GM12878 (cell line): Measurements from ENCODE around the gene DDX39A. TPM values are rescaled to one million over a fixed set of nuclear protein-coding genes. Genes with fewer than 3 reads are reported as not detected.

ENCODE experiments used
- BCLAF1 ChIP-seq: fragments of 450-650 bp; IDR thresholded peaks from 2 replicates; pipeline ENCODE4 v1.6.1; 2017; ENCODE audit warnings: antibody characterized with exemption, mild to moderate bottlenecking, moderate library complexity
- BHLHE40 ChIP-seq, 2 experiments: fragments of 450-650 bp in 1 of 2; IDR thresholded peaks; 2 replicates each; pipeline ENCODE4 v1.6.1; 2011 to 2017; ENCODE audit warnings: low read depth in 2 of 2, borderline replicate concordance in 1 of 2, improper control_type of control experiment in 1 of 2, low read length in 1 of 2, mild to moderate bottlenecking in 1 of 2
- CBX5 ChIP-seq: sonication (generic); IDR thresholded peaks from 2 replicates; pipeline ENCODE4 v1.6.1; 2016; ENCODE audit warnings: low read depth, moderate library complexity, mild to moderate bottlenecking, inconsistent platforms
- E2F4 ChIP-seq: IDR thresholded peaks from 2 replicates; pipeline ENCODE4 v1.6.1; 2012; ENCODE audit warnings: low read depth, low read length, improper control_type of control experiment
- EED ChIP-seq: sonication (generic); IDR thresholded peaks from 2 replicates; pipeline ENCODE4 v1.6.1; 2016; ENCODE audit warnings: antibody characterized with exemption, low read depth
- GABPA ChIP-seq: IDR thresholded peaks from 2 replicates; pipeline ENCODE4 v1.6.1; 2014; ENCODE audit warnings: antibody characterized with exemption, low read depth, mild to moderate bottlenecking, inconsistent platforms
- HSF1 ChIP-seq: fragments of 150-350 bp; IDR thresholded peaks from 2 replicates; pipeline ENCODE4 v1.6.1; 2014; ENCODE audit warnings: mild to moderate bottlenecking, low read depth, low read length
- JUNB ChIP-seq: IDR thresholded peaks from 2 replicates; pipeline ENCODE4 v1.6.1; 2016; ENCODE audit warnings: antibody characterized with exemption, mild to moderate bottlenecking
- NFYB ChIP-seq: IDR thresholded peaks from 2 replicates; pipeline ENCODE4 v1.6.1; 2011; ENCODE audit warnings: low read depth, mild to moderate bottlenecking, low read length, improper control_type of control experiment, moderate library complexity; ENCODE audit not compliant: insufficient read depth
- NR2C2 ChIP-seq: IDR thresholded peaks from 2 replicates; pipeline ENCODE4 v1.6.1; 2011; ENCODE audit warnings: borderline replicate concordance, low read depth; ENCODE audit not compliant: control insufficient read depth, insufficient read length
- SIX5 ChIP-seq: IDR thresholded peaks from 2 replicates; pipeline ENCODE4 v1.6.1; 2011; ENCODE audit warnings: mild to moderate bottlenecking, low read depth, low read length, moderate library complexity; ENCODE audit not compliant: severe bottlenecking
- SMAD5 ChIP-seq: IDR thresholded peaks from 2 replicates; pipeline ENCODE4 v1.6.1; 2016; ENCODE audit warnings: antibody characterized with exemption, low read depth
- STAT1 ChIP-seq: fragments of 450-650 bp; conservative IDR thresholded peaks from 2 replicates; pipeline ENCODE4 v1.6.1; 2014; ENCODE audit warnings: antibody characterized with exemption, mild to moderate bottlenecking
- STAT3 ChIP-seq: IDR thresholded peaks from 2 replicates; pipeline ENCODE4 v1.6.1; 2011; ENCODE audit warnings: low read depth, low read length, improper control_type of control experiment
- SUZ12 ChIP-seq: fragments of 200-600 bp; sonication (generic); IDR thresholded peaks from one replicate; pipeline ENCODE4 v1.6.1; 2018; ENCODE audit warnings: antibody characterized with exemption, mild to moderate bottlenecking; ENCODE audit not compliant: unreplicated experiment
- TBL1XR1 ChIP-seq: IDR thresholded peaks from 2 replicates; pipeline ENCODE4 v1.6.1; 2012; ENCODE audit warnings: low read depth, low read length, improper control_type of control experiment
- polyA plus RNA-seq, 11 experiments: library from polyadenylated mRNA; depleted of rRNA in 4 of 11; unstranded in 6 of 11; stranded (reverse) in 5 of 11; fragments of >200 nt; fragmentation: Nextera tagmentation in 4 of 11; fragmentation: Illumina TruSeq in 1 of 11; extraction: Ambion mirVana in 4 of 11; extraction: Trizol in 1 of 11; gene quantifications; 1 replicate in 1 of 11; 2 replicates in 10 of 11; pipeline versions ENCODE4 v1.2.1 to v1.2.3, GENCODE V29; 2011 to 2016; ENCODE audit warnings: inconsistent platforms in 2 of 11, missing spikeins in 2 of 11, low read depth in 1 of 11
- total RNA-seq, 4 experiments: library from RNA; depleted of rRNA in 3 of 4; stranded (reverse); fragments of >200 nt in 3 of 4; fragmentation: Illumina TruSeq in 1 of 4; extraction: Trizol in 1 of 4; gene quantifications; 2 replicates each; pipeline versions ENCODE4 v1.2.1 to v1.2.3, GENCODE V29; 2013 to 2021
- TF ChIP-seq, protein P1 (sequence below): IDR thresholded peaks from 2 replicates; pipeline ENCODE4 v1.6.1; 2011; ENCODE audit warnings: mild to moderate bottlenecking, low read depth, low read length, moderate library complexity; ENCODE audit not compliant: insufficient replicate concordance
- TF ChIP-seq, protein P2 (sequence below): IDR thresholded peaks from 2 replicates; pipeline ENCODE4 v1.6.1; 2012; ENCODE audit warnings: low read length, inconsistent platforms
- TF ChIP-seq, protein P3 (sequence below): fragments of 450-650 bp; IDR thresholded peaks from 2 replicates; pipeline ENCODE4 v1.6.1; 2014; ENCODE audit warnings: mild to moderate bottlenecking

DDX39A gene
- total and polyA plus RNA-seq, 10 of the 15 experiments (the other 5 are each of a cell fraction or from before 2014, with no cell fraction given), result 113 to 378 (median 224) TPM

DNA sequence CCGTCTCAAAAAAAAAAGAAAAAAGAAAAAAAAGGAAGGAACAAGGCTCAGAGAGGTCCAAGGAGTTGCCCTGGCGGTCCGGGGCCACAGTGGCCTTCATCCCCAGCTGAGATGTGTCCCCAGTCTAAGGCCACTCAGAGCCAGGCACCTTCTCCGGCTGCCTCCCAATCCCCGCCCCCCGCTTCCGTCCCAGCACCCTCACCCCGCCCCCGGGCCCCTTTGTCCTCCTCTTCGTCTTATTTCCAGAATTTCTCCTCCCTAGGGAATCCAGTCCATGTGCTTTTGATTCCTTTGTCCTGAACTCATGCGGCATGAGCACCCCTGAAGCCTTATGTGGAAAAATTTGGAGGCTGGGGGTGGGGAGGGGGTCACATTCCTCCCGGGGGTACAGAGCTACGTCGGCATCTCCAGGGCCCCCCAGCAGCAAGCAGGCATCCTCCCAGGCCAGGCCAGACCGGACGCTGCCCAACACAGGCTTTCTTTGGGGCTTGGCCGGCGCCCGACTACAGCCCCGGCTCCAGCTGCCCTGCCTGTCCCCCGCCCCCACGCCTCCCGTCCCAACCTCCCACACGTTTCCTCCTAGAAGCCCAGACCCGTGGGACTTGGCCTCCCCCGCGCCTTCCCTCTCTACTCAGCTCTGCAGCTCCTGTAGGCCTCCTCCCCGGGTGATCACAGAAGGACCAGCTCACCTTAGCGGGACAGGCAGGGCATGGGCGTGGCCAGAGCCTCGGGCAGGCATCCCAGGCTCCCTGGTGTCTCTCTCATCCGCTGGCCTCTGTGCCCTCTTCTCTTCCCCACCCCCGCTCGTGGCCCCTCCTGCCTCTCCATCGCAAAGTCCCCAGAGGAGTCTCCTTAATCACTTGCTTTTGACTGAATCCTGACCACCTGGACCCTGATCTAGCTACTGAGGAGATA lies 55.7 kb downstream of the DDX39A start (continued):
- no peak for TF ChIP-seq HSF1
- TF ChIP-seq SMAD5, result no peak
- no peak for TF ChIP-seq JUNB
- no peak for TF ChIP-seq SUZ12
- TF ChIP-seq NR2C2, result no peak
- no peak for TF ChIP-seq E2F4
- TF ChIP-seq, protein P1, sequence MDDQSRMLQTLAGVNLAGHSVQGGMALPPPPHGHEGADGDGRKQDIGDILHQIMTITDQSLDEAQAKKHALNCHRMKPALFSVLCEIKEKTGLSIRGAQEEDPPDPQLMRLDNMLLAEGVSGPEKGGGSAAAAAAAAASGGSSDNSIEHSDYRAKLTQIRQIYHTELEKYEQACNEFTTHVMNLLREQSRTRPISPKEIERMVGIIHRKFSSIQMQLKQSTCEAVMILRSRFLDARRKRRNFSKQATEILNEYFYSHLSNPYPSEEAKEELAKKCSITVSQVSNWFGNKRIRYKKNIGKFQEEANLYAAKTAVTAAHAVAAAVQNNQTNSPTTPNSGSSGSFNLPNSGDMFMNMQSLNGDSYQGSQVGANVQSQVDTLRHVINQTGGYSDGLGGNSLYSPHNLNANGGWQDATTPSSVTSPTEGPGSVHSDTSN, result no peak
- 0 out of 2 replicates have a peak, but pooled peaks have one; percentile 12 for TF ChIP-seq TBL1XR1
- TF ChIP-seq STAT1, result no peak
- no peak for TF ChIP-seq SIX5
- TF ChIP-seq, protein P2, sequence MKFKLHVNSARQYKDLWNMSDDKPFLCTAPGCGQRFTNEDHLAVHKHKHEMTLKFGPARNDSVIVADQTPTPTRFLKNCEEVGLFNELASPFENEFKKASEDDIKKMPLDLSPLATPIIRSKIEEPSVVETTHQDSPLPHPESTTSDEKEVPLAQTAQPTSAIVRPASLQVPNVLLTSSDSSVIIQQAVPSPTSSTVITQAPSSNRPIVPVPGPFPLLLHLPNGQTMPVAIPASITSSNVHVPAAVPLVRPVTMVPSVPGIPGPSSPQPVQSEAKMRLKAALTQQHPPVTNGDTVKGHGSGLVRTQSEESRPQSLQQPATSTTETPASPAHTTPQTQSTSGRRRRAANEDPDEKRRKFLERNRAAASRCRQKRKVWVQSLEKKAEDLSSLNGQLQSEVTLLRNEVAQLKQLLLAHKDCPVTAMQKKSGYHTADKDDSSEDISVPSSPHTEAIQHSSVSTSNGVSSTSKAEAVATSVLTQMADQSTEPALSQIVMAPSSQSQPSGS, result no peak
- TF ChIP-seq BHLHE40 (IDR thresholded peaks at IDR 0.05; ENCODE audit: borderline replicate concordance in 1 of 2, low read depth in 2 of 2, low read length in 1 of 2), result peak in 1 of 2 experiments; percentile 23; a peak in 1 of 4 replicates
- no peak for TF ChIP-seq GABPA
- no peak for TF ChIP-seq BCLAF1
- no peak for TF ChIP-seq NFYB
- TF ChIP-seq CBX5, result no peak
- TF ChIP-seq EED, result peak; percentile 73; the same call in 1 of the 2 replicates
- no peak for TF ChIP-seq STAT3
- TF ChIP-seq, protein P3, sequence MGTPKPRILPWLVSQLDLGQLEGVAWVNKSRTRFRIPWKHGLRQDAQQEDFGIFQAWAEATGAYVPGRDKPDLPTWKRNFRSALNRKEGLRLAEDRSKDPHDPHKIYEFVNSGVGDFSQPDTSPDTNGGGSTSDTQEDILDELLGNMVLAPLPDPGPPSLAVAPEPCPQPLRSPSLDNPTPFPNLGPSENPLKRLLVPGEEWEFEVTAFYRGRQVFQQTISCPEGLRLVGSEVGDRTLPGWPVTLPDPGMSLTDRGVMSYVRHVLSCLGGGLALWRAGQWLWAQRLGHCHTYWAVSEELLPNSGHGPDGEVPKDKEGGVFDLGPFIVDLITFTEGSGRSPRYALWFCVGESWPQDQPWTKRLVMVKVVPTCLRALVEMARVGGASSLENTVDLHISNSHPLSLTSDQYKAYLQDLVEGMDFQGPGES, result no peak
